ENCODE data around the gene FKBP8. TPM values are rescaled to one million over a fixed set of nuclear protein-coding genes. Genes with fewer than 3 reads are reported as not detected.

Gene FKBP8
- total RNA-seq, 1 experiment from 2014 or later, result 231 TPM

GRCh38 chr19:18507021-18507726 lies 36.2 kb downstream of the FKBP8 start:
- H3K36me3 ChIP-seq (ENCODE audit: low read depth), result no peaks in the 10 kb centered on the region
- peaks cover 98% of the 10 kb centered on the region for H4K20me1 ChIP-seq (ENCODE audit: insufficient read depth)
- H3K4me3 ChIP-seq, result no peak overlapping the region
- no peaks in the 10 kb centered on the region for H3K9me3 ChIP-seq (ENCODE audit: insufficient read depth, low read depth)
- H3K4me1 ChIP-seq (replicated peaks; ENCODE audit: insufficient read depth), result peaks cover 15% of the 10 kb centered on the region
- H3K27ac ChIP-seq, result no peak overlapping the region
- CTCF ChIA-PET, result interaction anchor here (0.6 to 1.0 kb wide), 3 partner anchors 13 to 237 kb away, joined by 3 read pairs; no protein-coding TSS in a partner anchor
- peak overlapping the region; percentile 17; the same call in 1 of the 2 replicates for H3K4me2 ChIP-seq
- peak in 1 of 2 experiments; percentile 21 for DNase-seq
- intact Hi-C loops (cut with micrococcal nuclease; ENCODE audit: unreplicated experiment), result no loop called here
- no peak overlapping the region for H2AFZ ChIP-seq
- H3K9me2 ChIP-seq (ENCODE audit: insufficient read depth), result no peaks in the 10 kb centered on the region
- H3K79me2 ChIP-seq (ENCODE audit: low read depth), result peaks cover 98% of the 10 kb centered on the region
- TF ChIP-seq EZH2 (IDR thresholded peaks at IDR 0.05; ENCODE audit: low read depth) (no peak), CTCF (conservative IDR thresholded peaks at IDR 0.05) (no peak)
- POLR2A ChIA-PET (ENCODE audit: unreplicated experiment), result no interaction called here
- H3F3A ChIP-seq (ENCODE audit: insufficient read depth, low read depth), result no peaks in the 10 kb centered on the region; the same call in 1 of the 2 replicates
- no peaks in the 10 kb centered on the region for H3K27me3 ChIP-seq (ENCODE audit: insufficient read depth, low read depth)
- BruUV-seq (replicated peaks), result no TSS peak

GRCh38 chr19:18506101-18506930 lies 37.1 kb downstream of the FKBP8 start:
- Histone ChIP-seq H3K79me2 (ENCODE audit: low read depth) (peaks cover 98% of the 10 kb centered on the region), H3K4me1 (replicated peaks; ENCODE audit: insufficient read depth) (peaks cover 15% of the 10 kb centered on the region), H3K4me3 (no peak overlapping the region), H3K9me3 (ENCODE audit: insufficient read depth, low read depth) (no peaks in the 10 kb centered on the region), H4K20me1 (ENCODE audit: insufficient read depth) (peaks cover 98% of the 10 kb centered on the region), H2AFZ (no peak overlapping the region), H3K27me3 (ENCODE audit: insufficient read depth, low read depth) (no peaks in the 10 kb centered on the region), H3K27ac (no peak overlapping the region), H3K4me2 (no peak overlapping the region), H3K36me3 (ENCODE audit: low read depth) (no peaks in the 10 kb centered on the region), H3K9me2 (ENCODE audit: insufficient read depth) (no peaks in the 10 kb centered on the region), H3F3A (ENCODE audit: insufficient read depth, low read depth) (no peaks in the 10 kb centered on the region; the same call in 1 of the 2 replicates)
- intact Hi-C loops (cut with micrococcal nuclease; ENCODE audit: unreplicated experiment), result no loop called here
- ChIA-PET CTCF (interaction anchor here (0.6 to 1.0 kb wide), 2 partner anchors 14 to 344 kb away, joined by 3 read pairs; no protein-coding TSS in a partner anchor), POLR2A (ENCODE audit: unreplicated experiment) (no interaction called here)
- TF ChIP-seq EZH2 (IDR thresholded peaks at IDR 0.05; ENCODE audit: low read depth) (no peak), CTCF (conservative IDR thresholded peaks at IDR 0.05) (no peak)
- no peak for DNase-seq
- no TSS peak for BruUV-seq (replicated peaks)

GRCh38 chr19:18504886-18505610 lies 38.3 kb downstream of the FKBP8 start:
- BruUV-seq (replicated peaks), result no TSS peak
- no peak overlapping the region for H3K27ac ChIP-seq
- no peaks in the 10 kb centered on the region; the same call in 1 of the 2 replicates for H3F3A ChIP-seq (ENCODE audit: insufficient read depth, low read depth)
- no peak overlapping the region for H3K4me3 ChIP-seq
- POLR2A ChIA-PET (ENCODE audit: unreplicated experiment), result no interaction called here
- H2AFZ ChIP-seq, result no peak overlapping the region
- peaks cover 100% of the 10 kb centered on the region for H4K20me1 ChIP-seq (ENCODE audit: insufficient read depth)
- CTCF ChIA-PET, result no interaction called here
- intact Hi-C loops (cut with micrococcal nuclease; ENCODE audit: unreplicated experiment), result no loop called here
- H3K4me2 ChIP-seq, result no peak overlapping the region
- H3K27me3 ChIP-seq (ENCODE audit: insufficient read depth, low read depth), result no peaks in the 10 kb centered on the region
- TF ChIP-seq EZH2 (IDR thresholded peaks at IDR 0.05; ENCODE audit: low read depth), result no peak
- TF ChIP-seq CTCF (conservative IDR thresholded peaks at IDR 0.05), result no peak
- no peaks in the 10 kb centered on the region for H3K9me3 ChIP-seq (ENCODE audit: insufficient read depth, low read depth)
- no peaks in the 10 kb centered on the region for H3K36me3 ChIP-seq (ENCODE audit: low read depth)
- peaks cover 98% of the 10 kb centered on the region for H3K79me2 ChIP-seq (ENCODE audit: low read depth)
- no peak for DNase-seq
- no peaks in the 10 kb centered on the region for H3K9me2 ChIP-seq (ENCODE audit: insufficient read depth)
- peaks cover 15% of the 10 kb centered on the region for H3K4me1 ChIP-seq (replicated peaks; ENCODE audit: insufficient read depth)
